ENCODE data around the gene TTC34.
"Not testable (repeated sequence)": the region's sequence is repeated elsewhere in the genome, so short reads cannot be mapped to it uniquely, and the experiment has no call there.

The TTC34 gene

GRCh38 chr1:2657124-2657523 is 144.4 kb downstream of the TTC34 start:
- not testable (repeated sequence) for DNase-seq

- not testable (repeated sequence) for DNase-seq
Measured at GRCh38 chr1:2655598-2656434, 145.7 kb downstream of the TTC34 start.

GRCh38 chr1:2654443-2654948 is 147.0 kb downstream of the TTC34 start:
- not testable (repeated sequence) for DNase-seq

GRCh38 chr1:2653741-2654442 is 147.6 kb downstream of the TTC34 start:
- DNase-seq: not testable (repeated sequence)

GRCh38 chr1:2652926-2653571 is 148.4 kb downstream of the TTC34 start:
- DNase-seq: not testable (repeated sequence)

- not testable (repeated sequence) for DNase-seq
Measured at GRCh38 chr1:2652152-2652925, 149.2 kb downstream of the TTC34 start.

- DNase-seq: no peak
Measured at GRCh38 chr1:2650967-2651645, 150.4 kb downstream of the TTC34 start.

GRCh38 chr1:2646837-2647236 is 154.7 kb downstream of the TTC34 start:
- DNase-seq: no peak

- no peak for DNase-seq
Measured at GRCh38 chr1:2645776-2646175, 155.7 kb downstream of the TTC34 start.

- no peak for DNase-seq
Measured at GRCh38 chr1:2645143-2645542, 156.3 kb downstream of the TTC34 start.

- no peak for DNase-seq
Measured at GRCh38 chr1:2644591-2645101, 156.8 kb downstream of the TTC34 start.

GRCh38 chr1:2644171-2644570 is 157.3 kb downstream of the TTC34 start:
- no peak for DNase-seq

GRCh38 chr1:2643414-2644077 is 157.9 kb downstream of the TTC34 start:
- DNase-seq: no peak

- peak; percentile 88 for DNase-seq
Measured at GRCh38 chr1:2642560-2643413, 158.7 kb downstream of the TTC34 start.

GRCh38 chr1:2642131-2642559 is 159.3 kb downstream of the TTC34 start:
- no peak for DNase-seq

- DNase-seq: peak; percentile 21
Measured at GRCh38 chr1:2641381-2642130, 159.9 kb downstream of the TTC34 start.

- DNase-seq: no peak
Measured at GRCh38 chr1:2640626-2641025, 160.9 kb downstream of the TTC34 start.

- no peak for DNase-seq
Measured at GRCh38 chr1:2639607-2640521, 161.6 kb downstream of the TTC34 start.

All from right kidney (tissue), 1 donor.